Measurements from ENCODE around the gene ARFRP1. TPM values are rescaled to one million over a fixed set of nuclear protein-coding genes. Genes with fewer than 3 reads are reported as not detected.
A peak's percentile ranks its signal among the peaks of the same experiment; 100 is the strongest.

ARFRP1 gene
- total and polyA plus RNA-seq, 2 of the 13 experiments (the other 11 are each of a cell fraction or from before 2014, with no cell fraction given): 32.0 to 51.1 TPM

DNA sequence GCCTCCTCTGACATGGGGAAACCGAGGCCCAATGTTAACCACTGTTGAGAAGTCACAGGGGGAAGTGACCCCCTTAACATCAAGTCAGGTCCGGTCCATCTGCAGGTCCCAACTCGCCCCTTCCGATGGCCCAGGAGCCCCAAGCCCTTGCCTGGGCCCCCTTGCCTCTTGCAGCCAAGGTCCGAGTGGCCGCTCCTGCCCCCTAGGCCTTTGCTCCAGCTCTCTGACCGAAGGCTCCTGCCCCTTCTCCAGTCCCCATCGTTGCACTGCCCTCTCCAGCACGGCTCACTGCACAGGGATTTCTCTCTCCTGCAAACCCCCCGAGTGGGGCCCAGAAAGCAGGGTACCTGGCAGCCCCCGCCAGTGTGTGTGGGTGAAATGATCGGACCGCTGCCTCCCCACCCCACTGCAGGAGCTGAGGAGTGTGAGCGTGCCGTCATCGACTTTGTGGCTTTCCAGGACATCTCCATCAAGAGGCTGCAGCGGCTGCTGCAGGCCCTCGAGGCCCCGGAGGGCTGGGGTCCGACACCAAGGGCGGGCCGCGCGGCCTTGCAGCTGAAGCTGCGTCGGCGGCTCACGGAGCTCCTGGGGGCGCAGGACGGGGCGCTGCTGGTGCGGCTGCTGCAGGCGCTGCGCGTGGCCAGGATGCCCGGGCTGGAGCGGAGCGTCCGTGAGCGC lies 9.8 kb downstream of the ARFRP1 start (continued):
- TF ChIP-seq, protein P1, sequence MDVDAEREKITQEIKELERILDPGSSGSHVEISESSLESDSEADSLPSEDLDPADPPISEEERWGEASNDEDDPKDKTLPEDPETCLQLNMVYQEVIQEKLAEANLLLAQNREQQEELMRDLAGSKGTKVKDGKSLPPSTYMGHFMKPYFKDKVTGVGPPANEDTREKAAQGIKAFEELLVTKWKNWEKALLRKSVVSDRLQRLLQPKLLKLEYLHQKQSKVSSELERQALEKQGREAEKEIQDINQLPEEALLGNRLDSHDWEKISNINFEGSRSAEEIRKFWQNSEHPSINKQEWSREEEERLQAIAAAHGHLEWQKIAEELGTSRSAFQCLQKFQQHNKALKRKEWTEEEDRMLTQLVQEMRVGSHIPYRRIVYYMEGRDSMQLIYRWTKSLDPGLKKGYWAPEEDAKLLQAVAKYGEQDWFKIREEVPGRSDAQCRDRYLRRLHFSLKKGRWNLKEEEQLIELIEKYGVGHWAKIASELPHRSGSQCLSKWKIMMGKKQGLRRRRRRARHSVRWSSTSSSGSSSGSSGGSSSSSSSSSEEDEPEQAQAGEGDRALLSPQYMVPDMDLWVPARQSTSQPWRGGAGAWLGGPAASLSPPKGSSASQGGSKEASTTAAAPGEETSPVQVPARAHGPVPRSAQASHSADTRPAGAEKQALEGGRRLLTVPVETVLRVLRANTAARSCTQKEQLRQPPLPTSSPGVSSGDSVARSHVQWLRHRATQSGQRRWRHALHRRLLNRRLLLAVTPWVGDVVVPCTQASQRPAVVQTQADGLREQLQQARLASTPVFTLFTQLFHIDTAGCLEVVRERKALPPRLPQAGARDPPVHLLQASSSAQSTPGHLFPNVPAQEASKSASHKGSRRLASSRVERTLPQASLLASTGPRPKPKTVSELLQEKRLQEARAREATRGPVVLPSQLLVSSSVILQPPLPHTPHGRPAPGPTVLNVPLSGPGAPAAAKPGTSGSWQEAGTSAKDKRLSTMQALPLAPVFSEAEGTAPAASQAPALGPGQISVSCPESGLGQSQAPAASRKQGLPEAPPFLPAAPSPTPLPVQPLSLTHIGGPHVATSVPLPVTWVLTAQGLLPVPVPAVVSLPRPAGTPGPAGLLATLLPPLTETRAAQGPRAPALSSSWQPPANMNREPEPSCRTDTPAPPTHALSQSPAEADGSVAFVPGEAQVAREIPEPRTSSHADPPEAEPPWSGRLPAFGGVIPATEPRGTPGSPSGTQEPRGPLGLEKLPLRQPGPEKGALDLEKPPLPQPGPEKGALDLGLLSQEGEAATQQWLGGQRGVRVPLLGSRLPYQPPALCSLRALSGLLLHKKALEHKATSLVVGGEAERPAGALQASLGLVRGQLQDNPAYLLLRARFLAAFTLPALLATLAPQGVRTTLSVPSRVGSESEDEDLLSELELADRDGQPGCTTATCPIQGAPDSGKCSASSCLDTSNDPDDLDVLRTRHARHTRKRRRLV (CRISPR knock-in tag; IDR thresholded peaks at IDR 0.05): no peak
- TF ChIP-seq ZBTB38 (CRISPR knock-in tag; IDR thresholded peaks at IDR 0.05) (no peak), TAF15 (IDR thresholded peaks at IDR 0.05; ENCODE audit: low read depth, low read length, poor library complexity, severe bottlenecking) (peak; percentile 64), ZC3H13 (CRISPR knock-in tag; IDR thresholded peaks at IDR 0.05) (0 out of 2 replicates have a peak, but pooled peaks have one; percentile 5), HNRNPH1 (optimal IDR thresholded peaks at IDR 0.05; ENCODE audit: low read depth, low read length) (peak; percentile 5), MED13 (CRISPR knock-in tag; IDR thresholded peaks at IDR 0.05) (0 out of 2 replicates have a peak, but pooled peaks have one; percentile 19), POLR2AphosphoS2 (IDR thresholded peaks at IDR 0.05; ENCODE audit: low read depth, low read length) (no peak), MEF2D (CRISPR knock-in tag; IDR thresholded peaks at IDR 0.05) (no peak), AGO1 (IDR thresholded peaks at IDR 0.05; ENCODE audit: low read depth, low read length, poor library complexity, severe bottlenecking) (peak; percentile 96), RBM22 (optimal IDR thresholded peaks at IDR 0.05; ENCODE audit: low read length) (peak; percentile 18), ZNF616 (CRISPR knock-in tag; IDR thresholded peaks at IDR 0.05; ENCODE audit: low read depth) (no peak), POLR2AphosphoS5 (IDR thresholded peaks at IDR 0.05; ENCODE audit: low read depth, low read length) (peak; percentile 32; the same call in 1 of the 2 replicates)
- TF ChIP-seq, protein P2, sequence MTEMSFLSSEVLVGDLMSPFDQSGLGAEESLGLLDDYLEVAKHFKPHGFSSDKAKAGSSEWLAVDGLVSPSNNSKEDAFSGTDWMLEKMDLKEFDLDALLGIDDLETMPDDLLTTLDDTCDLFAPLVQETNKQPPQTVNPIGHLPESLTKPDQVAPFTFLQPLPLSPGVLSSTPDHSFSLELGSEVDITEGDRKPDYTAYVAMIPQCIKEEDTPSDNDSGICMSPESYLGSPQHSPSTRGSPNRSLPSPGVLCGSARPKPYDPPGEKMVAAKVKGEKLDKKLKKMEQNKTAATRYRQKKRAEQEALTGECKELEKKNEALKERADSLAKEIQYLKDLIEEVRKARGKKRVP (CRISPR knock-in tag; IDR thresholded peaks at IDR 0.05): 0 out of 4 replicates have a peak, but pooled peaks of 1 of the 2 experiments have one; percentile 13
- TF ChIP-seq, protein P3, sequence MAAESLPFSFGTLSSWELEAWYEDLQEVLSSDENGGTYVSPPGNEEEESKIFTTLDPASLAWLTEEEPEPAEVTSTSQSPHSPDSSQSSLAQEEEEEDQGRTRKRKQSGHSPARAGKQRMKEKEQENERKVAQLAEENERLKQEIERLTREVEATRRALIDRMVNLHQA (CRISPR knock-in tag; IDR thresholded peaks at IDR 0.05): no peak
- TF ChIP-seq, protein P4, sequence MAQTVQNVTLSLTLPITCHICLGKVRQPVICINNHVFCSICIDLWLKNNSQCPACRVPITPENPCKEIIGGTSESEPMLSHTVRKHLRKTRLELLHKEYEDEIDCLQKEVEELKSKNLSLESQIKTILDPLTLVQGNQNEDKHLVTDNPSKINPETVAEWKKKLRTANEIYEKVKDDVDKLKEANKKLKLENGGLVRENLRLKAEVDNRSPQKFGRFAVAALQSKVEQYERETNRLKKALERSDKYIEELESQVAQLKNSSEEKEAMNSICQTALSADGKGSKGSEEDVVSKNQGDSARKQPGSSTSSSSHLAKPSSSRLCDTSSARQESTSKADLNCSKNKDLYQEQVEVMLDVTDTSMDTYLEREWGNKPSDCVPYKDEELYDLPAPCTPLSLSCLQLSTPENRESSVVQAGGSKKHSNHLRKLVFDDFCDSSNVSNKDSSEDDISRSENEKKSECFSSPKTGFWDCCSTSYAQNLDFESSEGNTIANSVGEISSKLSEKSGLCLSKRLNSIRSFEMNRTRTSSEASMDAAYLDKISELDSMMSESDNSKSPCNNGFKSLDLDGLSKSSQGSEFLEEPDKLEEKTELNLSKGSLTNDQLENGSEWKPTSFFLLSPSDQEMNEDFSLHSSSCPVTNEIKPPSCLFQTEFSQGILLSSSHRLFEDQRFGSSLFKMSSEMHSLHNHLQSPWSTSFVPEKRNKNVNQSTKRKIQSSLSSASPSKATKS (CRISPR knock-in tag; IDR thresholded peaks at IDR 0.05): no peak
- TF ChIP-seq, protein P5, sequence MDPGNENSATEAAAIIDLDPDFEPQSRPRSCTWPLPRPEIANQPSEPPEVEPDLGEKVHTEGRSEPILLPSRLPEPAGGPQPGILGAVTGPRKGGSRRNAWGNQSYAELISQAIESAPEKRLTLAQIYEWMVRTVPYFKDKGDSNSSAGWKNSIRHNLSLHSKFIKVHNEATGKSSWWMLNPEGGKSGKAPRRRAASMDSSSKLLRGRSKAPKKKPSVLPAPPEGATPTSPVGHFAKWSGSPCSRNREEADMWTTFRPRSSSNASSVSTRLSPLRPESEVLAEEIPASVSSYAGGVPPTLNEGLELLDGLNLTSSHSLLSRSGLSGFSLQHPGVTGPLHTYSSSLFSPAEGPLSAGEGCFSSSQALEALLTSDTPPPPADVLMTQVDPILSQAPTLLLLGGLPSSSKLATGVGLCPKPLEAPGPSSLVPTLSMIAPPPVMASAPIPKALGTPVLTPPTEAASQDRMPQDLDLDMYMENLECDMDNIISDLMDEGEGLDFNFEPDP (CRISPR knock-in tag; conservative IDR thresholded peaks at IDR 0.05): 0 out of 2 replicates have a peak, but pooled peaks have one; percentile 78
